Measurements from ENCODE around the gene POLR1A.

Gene POLR1A

GRCh38 chr2:86066915-86067314 lies 38.8 kb downstream of the POLR1A start:
- no peak for TF ChIP-seq CTCF (IDR thresholded peaks at IDR 0.05; ENCODE audit: low read depth, low read length, missing control alignments)
- in situ Hi-C loops (cut with HindIII; ENCODE audit: low sequenced_read_pairs): no loop called here
- no peak for DNase-seq (ENCODE audit: low read depth)
- no peak overlapping the region for H3K4me3 ChIP-seq (ENCODE audit: low read depth, low read length)

GRCh38 chr2:86066007-86066578 lies 39.6 kb downstream of the POLR1A start:
- no peak overlapping the region for H3K4me3 ChIP-seq (ENCODE audit: low read depth, low read length)
- no peak for DNase-seq (ENCODE audit: low read depth)
- in situ Hi-C loops (cut with HindIII; ENCODE audit: low sequenced_read_pairs): no loop called here
- TF ChIP-seq CTCF (IDR thresholded peaks at IDR 0.05; ENCODE audit: low read depth, low read length, missing control alignments): no peak

- TF ChIP-seq CTCF (IDR thresholded peaks at IDR 0.05; ENCODE audit: low read depth, low read length, missing control alignments): no peak
- DNase-seq (ENCODE audit: low read depth): no peak
- in situ Hi-C loops (cut with HindIII; ENCODE audit: low sequenced_read_pairs): no loop called here
- H3K4me3 ChIP-seq (ENCODE audit: low read depth, low read length): no peak overlapping the region
These were observed 40.2 kb downstream of the POLR1A start for GRCh38 chr2:86065512-86065911.

GRCh38 chr2:86064006-86064405 lies 41.7 kb downstream of the POLR1A start:
- in situ Hi-C loops (cut with HindIII; ENCODE audit: low sequenced_read_pairs): no loop called here
- no peak for DNase-seq (ENCODE audit: low read depth)
- TF ChIP-seq CTCF (IDR thresholded peaks at IDR 0.05; ENCODE audit: low read depth, low read length, missing control alignments): no peak
- H3K4me3 ChIP-seq (ENCODE audit: low read depth, low read length): no peak overlapping the region

GRCh38 chr2:86062043-86062442 lies 43.6 kb downstream of the POLR1A start:
- in situ Hi-C loops (cut with HindIII; ENCODE audit: low sequenced_read_pairs): no loop called here
- no peak for TF ChIP-seq CTCF (IDR thresholded peaks at IDR 0.05; ENCODE audit: low read depth, low read length, missing control alignments)
- no peak overlapping the region for H3K4me3 ChIP-seq (ENCODE audit: low read depth, low read length)
- DNase-seq (ENCODE audit: low read depth): no peak

- in situ Hi-C loops (cut with HindIII; ENCODE audit: low sequenced_read_pairs): no loop called here
- TF ChIP-seq CTCF (IDR thresholded peaks at IDR 0.05; ENCODE audit: low read depth, low read length, missing control alignments): no peak
- DNase-seq (ENCODE audit: low read depth): no peak
- H3K4me3 ChIP-seq (ENCODE audit: low read depth, low read length): no peak overlapping the region
These were observed 48.9 kb downstream of the POLR1A start for GRCh38 chr2:86056590-86057331.
